ENCODE measurements around the gene FBH1.
"Not testable (repeated sequence)": the region's sequence is repeated elsewhere in the genome, so short reads cannot be mapped to it uniquely, and the experiment has no call there.

FBH1 gene

DNA sequence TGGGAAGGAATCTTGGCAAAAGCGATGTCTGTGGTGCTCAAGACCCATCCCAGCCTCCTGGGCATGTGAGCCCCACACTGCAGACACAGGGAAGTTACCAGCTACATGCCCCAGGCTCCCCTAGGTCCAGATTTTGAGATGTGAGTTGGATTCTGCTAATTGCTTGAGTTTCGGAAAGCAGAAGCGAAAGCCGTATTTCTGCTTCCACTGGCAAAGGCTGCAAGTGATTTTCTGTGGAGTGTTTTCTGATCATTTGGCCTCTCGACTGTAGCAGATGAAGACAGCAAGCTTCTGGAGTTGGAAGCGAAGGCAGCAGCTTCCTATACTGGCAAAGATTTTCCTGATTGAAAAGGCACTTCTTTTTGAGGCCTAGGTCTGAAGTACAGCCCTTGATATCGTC lies 30.0 kb upstream of the FBH1 start:
- Histone ChIP-seq H3K4me3 (ENCODE audit: low read length) (no peak overlapping the region), H3K9me3 (ENCODE audit: control insufficient read depth, low read length) (no peaks in the 10 kb centered on the region), H3K36me3 (ENCODE audit: control insufficient read depth, insufficient read depth, low read length, severe bottlenecking) (no peaks in the 10 kb centered on the region), H3K27me3 (replicated peaks; ENCODE audit: control insufficient read depth, insufficient read depth, low read length) (peaks cover 6% of the 10 kb centered on the region), H3K9ac (ENCODE audit: low read length) (no peak overlapping the region), H3K4me1 (ENCODE audit: control insufficient read depth, insufficient read depth, low read length) (peaks cover 5% of the 10 kb centered on the region)
- no peak for DNase-seq (ENCODE audit: low read depth)

DNA sequence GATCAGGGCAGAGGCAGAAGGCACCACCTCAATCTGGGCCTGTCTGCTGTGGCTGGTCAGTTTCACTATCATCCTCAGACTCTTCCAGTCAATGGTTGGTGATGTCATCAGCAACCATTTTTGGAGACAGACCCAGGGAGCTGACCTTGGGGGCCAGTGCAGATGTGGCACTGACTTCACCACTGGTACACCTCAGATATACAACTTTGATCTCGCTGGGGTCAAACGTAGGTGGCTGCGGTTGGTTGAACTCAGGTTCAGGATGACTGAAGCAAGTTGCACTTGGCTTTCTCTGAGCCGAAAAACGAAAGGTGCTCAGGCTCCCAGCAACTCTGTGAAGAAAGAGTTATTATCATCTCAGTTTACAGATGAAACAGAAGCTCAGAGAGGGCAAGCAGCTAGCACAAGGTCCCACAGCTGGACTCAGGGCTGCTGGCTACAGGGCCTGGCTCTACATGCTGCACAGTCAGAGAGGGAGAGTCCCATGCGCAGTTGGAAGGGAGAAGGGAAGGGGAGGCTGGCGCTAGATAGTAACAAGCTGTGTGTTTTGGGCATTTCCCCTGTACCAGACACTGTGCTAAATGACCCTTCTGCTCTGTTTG lies 27.6 kb upstream of the FBH1 start:
- no peaks in the 10 kb centered on the region for H3K27me3 ChIP-seq (replicated peaks; ENCODE audit: control insufficient read depth, insufficient read depth, low read length)
- H3K4me1 ChIP-seq (ENCODE audit: control insufficient read depth, insufficient read depth, low read length), result peaks cover 5% of the 10 kb centered on the region
- no peak overlapping the region for H3K4me3 ChIP-seq (ENCODE audit: low read length)
- H3K9ac ChIP-seq (ENCODE audit: low read length), result no peak overlapping the region
- no peaks in the 10 kb centered on the region for H3K9me3 ChIP-seq (ENCODE audit: control insufficient read depth, low read length)
- no peak for DNase-seq (ENCODE audit: low read depth)
- H3K36me3 ChIP-seq (ENCODE audit: control insufficient read depth, insufficient read depth, low read length, severe bottlenecking), result no peaks in the 10 kb centered on the region

DNA sequence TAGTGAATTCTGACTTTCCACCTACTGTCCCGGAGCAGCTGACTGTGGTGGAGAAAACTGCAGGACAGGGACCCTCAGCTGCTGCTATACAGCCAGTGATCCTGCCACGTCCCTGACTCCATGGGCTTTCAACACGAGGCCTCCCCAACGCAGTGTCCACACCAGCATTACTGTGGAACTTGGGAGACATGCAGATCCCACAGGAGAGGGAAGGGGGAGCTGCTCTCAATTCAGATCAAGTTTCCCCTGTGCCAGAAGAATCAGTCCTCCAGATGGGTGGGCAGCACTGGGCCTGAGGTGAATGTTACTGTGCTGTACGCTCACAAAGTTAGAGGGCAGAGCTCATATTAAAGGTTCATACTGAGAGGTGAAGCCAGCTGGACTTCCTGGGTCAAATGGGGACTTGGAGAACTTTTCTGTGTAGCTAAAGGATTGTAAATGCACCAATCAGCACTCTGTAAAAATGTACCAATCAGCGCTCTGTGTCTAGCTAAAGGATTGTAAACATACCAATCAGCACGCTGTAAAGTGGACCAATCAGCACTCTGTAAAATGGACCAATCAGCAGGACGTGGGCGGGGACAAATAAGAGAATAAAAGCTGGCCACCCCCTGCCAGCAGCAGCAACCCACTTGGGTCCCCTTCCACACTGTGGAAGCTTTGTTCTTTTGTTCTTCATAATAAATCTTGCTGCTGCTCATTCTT lies 26.9 kb upstream of the FBH1 start:
- DNase-seq (ENCODE audit: low read depth); H3K9ac ChIP-seq (ENCODE audit: low read length); H3K9me3 ChIP-seq (ENCODE audit: control insufficient read depth, low read length); H3K27me3 ChIP-seq (replicated peaks; ENCODE audit: control insufficient read depth, insufficient read depth, low read length); H3K36me3 ChIP-seq (ENCODE audit: control insufficient read depth, insufficient read depth, low read length, severe bottlenecking); H3K4me3 ChIP-seq (ENCODE audit: low read length); H3K4me1 ChIP-seq (ENCODE audit: control insufficient read depth, insufficient read depth, low read length): not testable (repeated sequence)

DNA sequence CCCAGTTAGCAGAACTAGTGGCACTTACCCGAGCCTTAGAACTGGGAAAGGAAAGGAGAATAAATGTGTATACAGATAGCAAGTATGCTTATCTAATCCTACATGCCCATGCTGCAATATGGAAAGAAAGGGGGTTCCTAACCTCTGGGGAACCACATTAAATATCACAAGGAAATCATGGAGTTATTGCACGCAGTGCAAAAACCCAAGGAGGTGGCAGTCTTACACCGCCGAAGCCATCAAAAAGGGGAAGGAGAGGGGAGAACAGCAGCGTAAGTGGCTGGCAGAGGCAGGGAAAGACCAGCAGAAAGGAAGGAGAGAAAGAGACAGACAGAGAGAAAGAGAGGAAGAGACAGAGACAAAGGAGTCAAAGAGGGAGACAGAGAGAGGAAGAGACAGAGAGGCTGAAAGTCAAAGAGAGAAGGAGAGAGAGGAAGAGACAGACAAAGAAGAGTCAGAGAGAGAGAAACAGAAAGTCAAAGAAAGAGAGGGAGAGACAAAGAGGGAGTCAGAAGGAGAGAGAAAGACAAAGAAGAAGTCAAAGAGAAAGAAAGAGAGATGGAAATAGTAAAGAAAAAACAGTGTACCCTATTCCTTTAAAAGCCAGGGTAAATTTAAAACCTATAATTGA lies 23.5 kb upstream of the FBH1 start:
- not testable (repeated sequence) for H3K27me3 ChIP-seq (replicated peaks; ENCODE audit: control insufficient read depth, insufficient read depth, low read length); DNase-seq (ENCODE audit: low read depth); H3K4me3 ChIP-seq (ENCODE audit: low read length); H3K4me1 ChIP-seq (ENCODE audit: control insufficient read depth, insufficient read depth, low read length); H3K36me3 ChIP-seq (ENCODE audit: control insufficient read depth, insufficient read depth, low read length, severe bottlenecking); H3K9ac ChIP-seq (ENCODE audit: low read length); H3K9me3 ChIP-seq (ENCODE audit: control insufficient read depth, low read length)

DNA sequence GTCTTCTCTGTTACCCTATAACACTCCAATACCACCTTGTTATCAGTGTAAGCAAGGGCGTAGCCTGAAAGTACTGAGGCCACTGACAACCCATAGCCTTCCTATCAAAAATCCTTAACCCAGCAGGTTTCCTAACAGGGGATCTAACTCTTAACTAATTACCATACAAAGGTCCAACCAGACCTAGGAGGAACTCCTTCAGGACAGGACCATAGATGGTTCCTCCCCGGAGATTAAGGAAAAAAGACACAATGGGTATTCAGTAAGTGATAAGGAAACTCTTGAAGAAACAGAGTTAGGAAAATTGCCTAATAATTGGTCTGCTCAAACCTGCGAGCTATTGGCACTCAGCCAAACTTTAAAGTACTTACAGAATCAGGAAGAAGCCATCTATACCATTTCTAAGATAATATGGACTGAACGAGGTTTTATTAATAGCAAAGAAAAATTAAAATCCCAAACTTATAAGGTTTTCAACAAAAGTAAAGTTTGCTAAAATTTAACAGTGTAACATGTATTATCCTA lies 22.9 kb upstream of the FBH1 start:
- not testable (repeated sequence) for H3K4me3 ChIP-seq (ENCODE audit: low read length); H3K9me3 ChIP-seq (ENCODE audit: control insufficient read depth, low read length); DNase-seq (ENCODE audit: low read depth); H3K4me1 ChIP-seq (ENCODE audit: control insufficient read depth, insufficient read depth, low read length); H3K27me3 ChIP-seq (replicated peaks; ENCODE audit: control insufficient read depth, insufficient read depth, low read length); H3K9ac ChIP-seq (ENCODE audit: low read length); H3K36me3 ChIP-seq (ENCODE audit: control insufficient read depth, insufficient read depth, low read length, severe bottlenecking)

DNA sequence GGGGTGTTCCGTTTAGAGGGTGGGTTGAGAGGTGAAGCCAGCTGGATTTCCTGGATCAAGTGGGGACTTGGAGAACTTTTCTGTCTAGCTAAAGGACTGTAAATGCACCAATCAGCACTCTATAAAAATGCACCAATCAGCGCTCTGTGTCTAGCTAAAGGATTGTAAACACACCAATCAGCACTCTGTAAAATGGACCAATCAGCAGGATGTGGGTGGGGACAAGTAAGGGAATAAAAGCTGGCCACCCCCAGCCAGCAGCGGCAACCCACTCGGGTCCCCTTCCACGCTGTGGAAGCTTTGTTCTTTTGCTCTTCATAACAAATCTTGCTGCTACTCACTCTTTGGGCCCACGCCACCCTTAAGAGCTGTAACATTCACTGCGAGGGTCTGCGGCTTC lies 21.7 kb upstream of the FBH1 start:
- H3K4me1 ChIP-seq (ENCODE audit: control insufficient read depth, insufficient read depth, low read length); H3K27me3 ChIP-seq (replicated peaks; ENCODE audit: control insufficient read depth, insufficient read depth, low read length); H3K9ac ChIP-seq (ENCODE audit: low read length); DNase-seq (ENCODE audit: low read depth); H3K4me3 ChIP-seq (ENCODE audit: low read length); H3K9me3 ChIP-seq (ENCODE audit: control insufficient read depth, low read length); H3K36me3 ChIP-seq (ENCODE audit: control insufficient read depth, insufficient read depth, low read length, severe bottlenecking): not testable (repeated sequence)

DNA sequence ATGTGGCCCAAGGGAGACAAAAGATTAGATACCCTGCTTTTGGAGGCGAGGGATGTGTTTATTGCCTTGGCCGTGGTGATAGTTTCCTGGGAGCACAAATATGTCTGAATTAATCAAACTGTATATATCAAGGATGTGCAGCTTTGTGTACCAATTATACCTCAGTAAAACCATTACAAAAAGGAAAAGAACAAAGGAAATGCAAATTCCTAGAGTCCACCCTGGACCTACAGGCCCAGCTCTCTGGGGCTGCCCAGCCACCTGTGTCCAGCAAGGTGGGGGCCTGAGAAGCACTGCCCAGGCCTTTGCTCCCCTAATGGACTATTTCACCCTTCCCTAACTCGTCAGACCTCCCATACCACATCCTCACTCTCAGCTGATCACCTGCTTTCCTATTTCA lies 20.9 kb upstream of the FBH1 start:
- no peak for DNase-seq (ENCODE audit: low read depth)
- H3K9ac ChIP-seq (ENCODE audit: low read length), result no peak overlapping the region
- peaks cover 6% of the 10 kb centered on the region for H3K4me1 ChIP-seq (ENCODE audit: control insufficient read depth, insufficient read depth, low read length)
- H3K36me3 ChIP-seq (ENCODE audit: control insufficient read depth, insufficient read depth, low read length, severe bottlenecking), result no peaks in the 10 kb centered on the region
- no peak overlapping the region for H3K4me3 ChIP-seq (ENCODE audit: low read length)
- peaks cover 3% of the 10 kb centered on the region for H3K9me3 ChIP-seq (ENCODE audit: control insufficient read depth, low read length)
- H3K27me3 ChIP-seq (replicated peaks; ENCODE audit: control insufficient read depth, insufficient read depth, low read length), result no peaks in the 10 kb centered on the region

DNA sequence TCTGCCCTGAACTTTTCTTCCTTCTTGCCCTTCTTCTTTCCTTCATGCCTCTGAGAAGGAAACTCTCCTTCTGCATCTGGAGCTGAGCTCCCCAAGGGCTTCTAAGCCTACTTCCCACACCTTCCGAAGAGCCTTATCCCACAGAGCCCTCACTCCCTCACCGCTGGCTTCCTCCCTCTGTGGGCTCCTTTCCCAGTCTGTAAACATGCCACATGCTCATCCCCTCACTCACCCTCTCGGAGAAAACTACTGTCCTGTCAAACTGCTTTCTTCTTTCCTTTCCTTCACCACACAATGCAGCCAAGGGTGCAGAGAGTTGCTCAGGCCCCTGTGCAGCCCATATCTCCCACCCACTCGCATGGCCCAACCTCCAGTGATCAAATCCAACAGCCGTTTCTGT lies 18.4 kb upstream of the FBH1 start:
- peaks cover 13% of the 10 kb centered on the region for H3K4me1 ChIP-seq (ENCODE audit: control insufficient read depth, insufficient read depth, low read length)
- H3K9ac ChIP-seq (ENCODE audit: low read length), result no peak overlapping the region
- H3K4me3 ChIP-seq (ENCODE audit: low read length), result no peak overlapping the region
- H3K27me3 ChIP-seq (replicated peaks; ENCODE audit: control insufficient read depth, insufficient read depth, low read length), result no peaks in the 10 kb centered on the region
- peaks cover 6% of the 10 kb centered on the region for H3K36me3 ChIP-seq (ENCODE audit: control insufficient read depth, insufficient read depth, low read length, severe bottlenecking)
- DNase-seq (ENCODE audit: low read depth), result no peak
- peaks cover 3% of the 10 kb centered on the region for H3K9me3 ChIP-seq (ENCODE audit: control insufficient read depth, low read length)

DNA sequence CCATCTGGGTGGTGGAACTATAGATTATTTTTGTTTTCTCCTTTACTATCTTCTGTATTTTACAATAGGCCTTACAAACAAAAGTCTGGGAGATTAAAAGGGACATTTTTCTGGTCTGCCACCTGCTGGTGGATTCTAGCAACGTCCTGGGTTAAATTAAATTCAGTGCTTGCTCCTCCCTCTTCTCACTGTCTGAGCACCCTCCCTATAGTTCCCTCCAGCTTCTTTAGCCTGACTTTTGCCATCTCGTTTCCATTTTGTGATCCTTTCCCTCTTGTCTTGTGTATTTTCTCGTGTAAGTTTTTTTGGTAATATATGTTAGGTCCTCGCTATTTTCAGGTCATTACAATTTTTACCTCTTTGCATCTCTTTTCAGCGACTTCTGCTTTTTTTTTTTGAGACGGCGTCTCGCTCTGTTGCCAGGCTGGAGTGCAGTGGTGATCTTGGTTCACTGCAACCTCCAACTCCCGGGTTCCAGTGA lies 16.5 kb upstream of the FBH1 start:
- Histone ChIP-seq H3K36me3 (ENCODE audit: control insufficient read depth, insufficient read depth, low read length, severe bottlenecking) (peaks cover 19% of the 10 kb centered on the region), H3K4me1 (ENCODE audit: control insufficient read depth, insufficient read depth, low read length) (peaks cover 18% of the 10 kb centered on the region), H3K9ac (ENCODE audit: low read length) (no peak overlapping the region), H3K4me3 (ENCODE audit: low read length) (no peak overlapping the region), H3K27me3 (replicated peaks; ENCODE audit: control insufficient read depth, insufficient read depth, low read length) (no peaks in the 10 kb centered on the region), H3K9me3 (ENCODE audit: control insufficient read depth, low read length) (no peaks in the 10 kb centered on the region)
- peak; percentile 87 for DNase-seq (ENCODE audit: low read depth)

DNA sequence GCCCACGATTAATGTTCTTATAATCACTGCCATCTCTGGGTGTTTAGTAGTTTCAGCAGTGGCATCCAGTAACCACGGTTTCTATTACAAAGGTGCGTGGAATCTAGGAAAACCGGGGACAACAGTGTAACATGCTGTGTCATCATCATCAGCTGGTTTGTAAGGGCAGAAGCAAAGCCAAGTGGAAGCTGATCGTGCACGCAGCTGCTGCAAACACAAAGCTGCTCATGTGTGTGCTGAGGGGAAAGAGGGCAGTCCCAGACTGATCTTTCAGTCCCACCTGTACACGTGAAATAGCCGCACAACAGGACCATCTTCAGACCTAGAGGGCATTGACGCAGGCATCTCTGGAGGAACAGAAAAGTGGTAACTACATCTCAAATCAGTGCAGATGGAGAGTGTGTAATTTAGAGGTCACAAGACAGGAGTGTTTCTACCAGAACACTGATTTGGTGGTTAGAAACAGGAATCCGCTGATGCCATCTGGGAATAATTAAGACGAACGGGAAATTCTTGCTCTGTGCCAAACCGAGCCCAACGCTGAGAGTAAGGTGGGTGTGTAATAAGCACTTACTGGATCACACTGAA lies 13.8 kb upstream of the FBH1 start:
- H3K9me3 ChIP-seq (ENCODE audit: control insufficient read depth, low read length), result no peaks in the 10 kb centered on the region
- peak; percentile 87 for DNase-seq (ENCODE audit: low read depth)
- peak overlapping the region; percentile 20 for H3K9ac ChIP-seq (ENCODE audit: low read length)
- H3K36me3 ChIP-seq (ENCODE audit: control insufficient read depth, insufficient read depth, low read length, severe bottlenecking), result peaks cover 39% of the 10 kb centered on the region
- peaks cover 18% of the 10 kb centered on the region for H3K4me1 ChIP-seq (ENCODE audit: control insufficient read depth, insufficient read depth, low read length)
- no peaks in the 10 kb centered on the region for H3K27me3 ChIP-seq (replicated peaks; ENCODE audit: control insufficient read depth, insufficient read depth, low read length)
- H3K4me3 ChIP-seq (ENCODE audit: low read length), result peak overlapping the region; percentile 55

DNA sequence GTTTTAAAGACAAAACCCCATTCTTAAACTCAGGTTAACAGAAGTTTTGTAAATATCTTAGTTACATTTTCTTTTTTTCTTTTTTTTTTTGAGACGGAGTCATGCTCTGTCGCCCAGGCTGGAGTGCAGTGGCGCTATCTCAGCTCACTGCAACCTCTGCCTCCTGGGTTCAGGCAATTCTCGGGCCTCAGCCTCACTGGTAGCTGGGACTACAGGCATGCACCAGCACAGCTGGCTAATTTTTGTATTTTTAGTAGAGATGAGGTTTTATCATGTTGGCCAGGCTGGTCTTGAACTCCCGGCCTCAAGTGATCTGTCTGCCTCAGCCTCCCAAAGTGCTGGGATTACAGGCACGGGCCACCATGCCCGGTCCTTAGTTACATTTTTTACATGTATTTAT lies 13.0 kb upstream of the FBH1 start:
- not testable (repeated sequence) for H3K9ac ChIP-seq (ENCODE audit: low read length); H3K4me3 ChIP-seq (ENCODE audit: low read length); H3K9me3 ChIP-seq (ENCODE audit: control insufficient read depth, low read length); DNase-seq (ENCODE audit: low read depth); H3K27me3 ChIP-seq (replicated peaks; ENCODE audit: control insufficient read depth, insufficient read depth, low read length)
- peaks cover 42% of the 10 kb centered on the region for H3K36me3 ChIP-seq (ENCODE audit: control insufficient read depth, insufficient read depth, low read length, severe bottlenecking)
- H3K4me1 ChIP-seq (ENCODE audit: control insufficient read depth, insufficient read depth, low read length), result peaks cover 12% of the 10 kb centered on the region

Measured in adipocyte (in vitro differentiated cells).